ENCODE results near the gene DAGLA. TPM values are rescaled to one million over a fixed set of nuclear protein-coding genes. Genes with fewer than 3 reads are reported as not detected.
A peak's percentile ranks its signal among the peaks of the same experiment; 100 is the strongest.

Gene DAGLA
- total RNA-seq, 4 donors from 2014 or later, result 1.5 to 5.6 (median 3.4) TPM

- Histone ChIP-seq H3K4me3 (no peak overlapping the region), H3K9me3 (no peaks in the 10 kb centered on the region), H3K27ac (no peak overlapping the region), H3K4me1 (peaks cover 0 to 17% (median 4%) of the 10 kb centered on the region in 3 donors), H3K36me3 (no peaks in the 10 kb centered on the region), H3K27me3 (peaks cover 42% of the 10 kb centered on the region)
- ATAC-seq, result no peak
- TF ChIP-seq EP300 (IDR thresholded peaks at IDR 0.05), result no peak
- no peak for TF ChIP-seq CTCF (IDR thresholded peaks at IDR 0.05)
- no peak for TF ChIP-seq POLR2A (IDR thresholded peaks at IDR 0.05)
- TF ChIP-seq POLR2AphosphoS5 (IDR thresholded peaks at IDR 0.05), result no peak
- no CpG with 5 or more reads among the region's 5 CpGs for WGBS, 2 donors (ENCODE audit: low coverage in 1 of 2)
Measured at GRCh38 chr11:61675826-61676225, 4.4 kb upstream of the DAGLA start.

- Histone ChIP-seq H3K36me3 (no peaks in the 10 kb centered on the region), H3K27ac (no peak overlapping the region), H3K4me3 (no peak overlapping the region), H3K9me3 (no peaks in the 10 kb centered on the region), H3K4me1 (peaks cover 0 to 52% (median 16%) of the 10 kb centered on the region in 3 donors), H3K27me3 (peaks cover 31% of the 10 kb centered on the region)
- WGBS, 2 donors (ENCODE audit: low coverage in 1 of 2), result 23 to 75% methylated on average over 2 to 4 of the region's 9 CpGs
- TF ChIP-seq POLR2A (IDR thresholded peaks at IDR 0.05), result no peak
- ATAC-seq, result no peak
Measured at GRCh38 chr11:61679296-61679695, 895 bp upstream of the DAGLA start.

- Histone ChIP-seq H3K27ac (peak overlapping the region in 3 of 4 donors; percentile 33 to 59 (median 57)), H3K4me1 (peaks cover 0 to 65% (median 17%) of the 10 kb centered on the region in 3 donors), H3K27me3 (peaks cover 17% of the 10 kb centered on the region), H3K9me3 (no peaks in the 10 kb centered on the region), H3K36me3 (no peaks in the 10 kb centered on the region), H3K4me3 (peak overlapping the region; percentile 33 to 58)
- peak; percentile 6 for ATAC-seq
- no peak for TF ChIP-seq CTCF (IDR thresholded peaks at IDR 0.05)
- no peak for TF ChIP-seq EP300 (IDR thresholded peaks at IDR 0.05)
- no peak for TF ChIP-seq POLR2AphosphoS5 (IDR thresholded peaks at IDR 0.05)
- no peak for TF ChIP-seq POLR2A (IDR thresholded peaks at IDR 0.05)
- WGBS, 2 donors (ENCODE audit: low coverage in 1 of 2), result 37 to 83% methylated on average over 3 to 13 of the region's 30 CpGs
Measured at GRCh38 chr11:61680622-61681221, 531 bp downstream of the DAGLA start.

GRCh38 chr11:61682093-61682732, 2.0 kb downstream of the DAGLA start:
- TF ChIP-seq EP300 (IDR thresholded peaks at IDR 0.05), result no peak
- TF ChIP-seq CTCF (IDR thresholded peaks at IDR 0.05), result no peak
- no peak for TF ChIP-seq POLR2AphosphoS5 (IDR thresholded peaks at IDR 0.05)
- TF ChIP-seq POLR2A (IDR thresholded peaks at IDR 0.05), result no peak
- Histone ChIP-seq H3K36me3 (no peaks in the 10 kb centered on the region), H3K27me3 (peaks cover 5% of the 10 kb centered on the region), H3K4me1 (peaks cover 0 to 68% (median 17%) of the 10 kb centered on the region in 3 donors), H3K9me3 (no peaks in the 10 kb centered on the region), H3K27ac (peak overlapping the region in 1 of 4 donors; percentile 13), H3K4me3 (no peak overlapping the region)
- peak; percentile 26 for ATAC-seq
- 60 to 71% methylated on average over 6 of the region's 12 CpGs for WGBS, 2 donors (ENCODE audit: low coverage in 1 of 2)

- Histone ChIP-seq H3K36me3 (no peaks in the 10 kb centered on the region), H3K4me1 (peaks cover 0 to 76% (median 17%) of the 10 kb centered on the region in 3 donors), H3K9me3 (no peaks in the 10 kb centered on the region), H3K27ac (no peak overlapping the region), H3K4me3 (no peak overlapping the region), H3K27me3 (peaks cover 5% of the 10 kb centered on the region)
- whole genome bisulfite sequencing, 2 donors (ENCODE audit: low coverage in 1 of 2), result 93% methylated on average over 3 of the region's 11 CpGs; no CpG with 5 or more reads in 1 of the 2 donors
- no peak for ATAC-seq
- TF ChIP-seq POLR2A (IDR thresholded peaks at IDR 0.05) (no peak), EP300 (IDR thresholded peaks at IDR 0.05) (no peak), CTCF (IDR thresholded peaks at IDR 0.05) (no peak), POLR2AphosphoS5 (IDR thresholded peaks at IDR 0.05) (no peak)
Measured at GRCh38 chr11:61682906-61683675, 2.9 kb downstream of the DAGLA start.

Data from gastroesophageal sphincter (tissue), 4 donors.